H1 (cell line): ENCODE results near the gene TCTN3. TPM values are rescaled to one million over a fixed set of nuclear protein-coding genes. Genes with fewer than 3 reads are reported as not detected.

ENCODE experiments used
- EZH2 ChIP-seq: fragments of 200-600 bp; sonication (generic); IDR thresholded peaks from 2 replicates; pipeline ENCODE4 v1.7.1; 2012; ENCODE audit warnings: low read depth, mild to moderate bottlenecking, moderate library complexity, low read length, inconsistent platforms; ENCODE audit not compliant: severe bottlenecking
- NANOG ChIP-seq: IDR thresholded peaks from 2 replicates; pipeline ENCODE4 v1.6.1; 2011; ENCODE audit warnings: low read length, low read depth, mild to moderate bottlenecking, inconsistent platforms; ENCODE audit not compliant: insufficient read depth, poor library complexity, severe bottlenecking
- POLR2AphosphoS5 ChIP-seq: IDR thresholded peaks from 2 replicates; pipeline ENCODE4 v1.6.1; 2011; ENCODE audit warnings: low read depth, low read length
- SIRT6 ChIP-seq: IDR thresholded peaks from one replicate; pipeline ENCODE4 v1.7.1; 2012; ENCODE audit warnings: low read length, inconsistent platforms
- TEAD4 ChIP-seq: IDR thresholded peaks from 2 replicates; pipeline ENCODE4 v1.6.1; 2012; ENCODE audit warnings: low read depth, low read length, inconsistent platforms, mixed read lengths
- polyA plus RNA-seq, 7 experiments: library from polyadenylated mRNA; depleted of rRNA in 3 of 7; stranded (reverse) in 5 of 7; unstranded in 2 of 7; fragments of >200 nt in 5 of 7; fragments of 200-250 nt in 2 of 7; gene quantifications; 1 replicate in 5 of 7; 2 replicates in 1 of 7; 4 replicates in 1 of 7; pipeline versions ENCODE4 v1.2.1 to v1.2.3, GENCODE V29; 2011 to 2013; ENCODE audit warnings: missing spikeins in 2 of 7, mixed read lengths in 2 of 7
- total RNA-seq: library from RNA; stranded (reverse); fragmentation: NEBNext Ultra II Directional; extraction: Animal tissue kit (Norgen Biotek cat#: 25700); gene quantifications from 2 replicates; pipeline ENCODE4 v1.2.1, GENCODE V29; 2021

TCTN3 gene
- total and polyA plus RNA-seq, 2 of the 8 experiments (the other 6 are each of a cell fraction or from before 2014, with no cell fraction given), result 34.7 to 39.8 TPM

DNA sequence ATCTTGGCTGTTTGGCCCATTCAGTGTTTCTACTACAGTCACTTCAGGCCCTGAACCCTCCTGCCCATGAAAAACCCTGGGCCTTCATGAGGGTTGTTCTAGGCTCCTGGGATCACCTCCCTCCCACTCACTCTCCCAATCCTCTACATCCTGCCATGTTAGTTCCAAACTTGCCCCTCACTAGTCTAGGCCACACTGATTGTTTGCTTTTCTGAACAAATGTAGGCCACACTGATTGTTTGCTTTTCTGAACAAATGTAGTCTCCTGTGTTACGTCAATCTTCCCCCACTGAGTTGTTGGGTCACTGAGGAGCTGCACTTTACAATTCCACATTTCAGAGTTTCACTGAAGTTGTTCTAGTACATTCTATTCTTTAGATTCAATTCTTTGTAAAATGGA, 31.9 kb downstream of the TCTN3 start (continued):
- TF ChIP-seq SIRT6 (no peak), NANOG (no peak), POLR2AphosphoS5 (no peak), TEAD4 (no peak), EZH2 (no peak)
